ENCODE data around the gene SCD5.

The SCD5 gene

GRCh38 chr4:82712561-82712960, 86.0 kb downstream of the SCD5 start:
- Histone ChIP-seq H3F3A (ENCODE audit: insufficient read depth, low read length) (no peaks in the 10 kb centered on the region), H3K9me3 (ENCODE audit: low read length) (no peaks in the 10 kb centered on the region), H3K4me1 (ENCODE audit: insufficient read depth, low read length, severe bottlenecking) (no peaks in the 10 kb centered on the region), H3K36me3 (ENCODE audit: insufficient read depth, low read length) (no peaks in the 10 kb centered on the region), H3K9ac (ENCODE audit: low read length) (no peak overlapping the region), H3K9me2 (ENCODE audit: low read depth, low read length) (no peaks in the 10 kb centered on the region), H3K4me3 (ENCODE audit: low read depth, low read length, poor library complexity, severe bottlenecking) (no peak overlapping the region), H4K20me1 (ENCODE audit: insufficient read depth, low read length) (no peaks in the 10 kb centered on the region), H3K4me2 (ENCODE audit: low read length) (no peak overlapping the region), H3K27me3 (ENCODE audit: insufficient read depth, low read length) (no peaks in the 10 kb centered on the region), H3K79me2 (ENCODE audit: insufficient read depth, low read length) (no peaks in the 10 kb centered on the region), H2AFZ (ENCODE audit: low read length) (no peak overlapping the region), H3K27ac (ENCODE audit: low read depth, low read length, poor library complexity, severe bottlenecking) (no peak overlapping the region)
- TF ChIP-seq, protein P1, sequence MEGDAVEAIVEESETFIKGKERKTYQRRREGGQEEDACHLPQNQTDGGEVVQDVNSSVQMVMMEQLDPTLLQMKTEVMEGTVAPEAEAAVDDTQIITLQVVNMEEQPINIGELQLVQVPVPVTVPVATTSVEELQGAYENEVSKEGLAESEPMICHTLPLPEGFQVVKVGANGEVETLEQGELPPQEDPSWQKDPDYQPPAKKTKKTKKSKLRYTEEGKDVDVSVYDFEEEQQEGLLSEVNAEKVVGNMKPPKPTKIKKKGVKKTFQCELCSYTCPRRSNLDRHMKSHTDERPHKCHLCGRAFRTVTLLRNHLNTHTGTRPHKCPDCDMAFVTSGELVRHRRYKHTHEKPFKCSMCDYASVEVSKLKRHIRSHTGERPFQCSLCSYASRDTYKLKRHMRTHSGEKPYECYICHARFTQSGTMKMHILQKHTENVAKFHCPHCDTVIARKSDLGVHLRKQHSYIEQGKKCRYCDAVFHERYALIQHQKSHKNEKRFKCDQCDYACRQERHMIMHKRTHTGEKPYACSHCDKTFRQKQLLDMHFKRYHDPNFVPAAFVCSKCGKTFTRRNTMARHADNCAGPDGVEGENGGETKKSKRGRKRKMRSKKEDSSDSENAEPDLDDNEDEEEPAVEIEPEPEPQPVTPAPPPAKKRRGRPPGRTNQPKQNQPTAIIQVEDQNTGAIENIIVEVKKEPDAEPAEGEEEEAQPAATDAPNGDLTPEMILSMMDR (IDR thresholded peaks at IDR 0.05; ENCODE audit: low read length) = no peak
- no peak for TF ChIP-seq EZH2 (IDR thresholded peaks at IDR 0.05; ENCODE audit: borderline replicate concordance, low read length)

- Histone ChIP-seq H3K27me3 (ENCODE audit: insufficient read depth, low read length) (no peaks in the 10 kb centered on the region), H2AFZ (ENCODE audit: low read length) (no peak overlapping the region), H3K9me3 (ENCODE audit: low read length) (no peaks in the 10 kb centered on the region), H3F3A (ENCODE audit: insufficient read depth, low read length) (no peaks in the 10 kb centered on the region), H3K4me2 (ENCODE audit: low read length) (no peak overlapping the region), H3K9ac (ENCODE audit: low read length) (no peak overlapping the region), H3K79me2 (ENCODE audit: insufficient read depth, low read length) (no peaks in the 10 kb centered on the region), H4K20me1 (ENCODE audit: insufficient read depth, low read length) (no peaks in the 10 kb centered on the region), H3K4me1 (ENCODE audit: insufficient read depth, low read length, severe bottlenecking) (no peaks in the 10 kb centered on the region), H3K4me3 (ENCODE audit: low read depth, low read length, poor library complexity, severe bottlenecking) (no peak overlapping the region), H3K36me3 (ENCODE audit: insufficient read depth, low read length) (no peaks in the 10 kb centered on the region), H3K9me2 (ENCODE audit: low read depth, low read length) (no peaks in the 10 kb centered on the region), H3K27ac (ENCODE audit: low read depth, low read length, poor library complexity, severe bottlenecking) (no peak overlapping the region)
- TF ChIP-seq EZH2 (IDR thresholded peaks at IDR 0.05; ENCODE audit: borderline replicate concordance, low read length) = no peak
- TF ChIP-seq, protein P1 (IDR thresholded peaks at IDR 0.05; ENCODE audit: low read length) = no peak
Measured at GRCh38 chr4:82711158-82711785, 87.3 kb downstream of the SCD5 start.

DNA sequence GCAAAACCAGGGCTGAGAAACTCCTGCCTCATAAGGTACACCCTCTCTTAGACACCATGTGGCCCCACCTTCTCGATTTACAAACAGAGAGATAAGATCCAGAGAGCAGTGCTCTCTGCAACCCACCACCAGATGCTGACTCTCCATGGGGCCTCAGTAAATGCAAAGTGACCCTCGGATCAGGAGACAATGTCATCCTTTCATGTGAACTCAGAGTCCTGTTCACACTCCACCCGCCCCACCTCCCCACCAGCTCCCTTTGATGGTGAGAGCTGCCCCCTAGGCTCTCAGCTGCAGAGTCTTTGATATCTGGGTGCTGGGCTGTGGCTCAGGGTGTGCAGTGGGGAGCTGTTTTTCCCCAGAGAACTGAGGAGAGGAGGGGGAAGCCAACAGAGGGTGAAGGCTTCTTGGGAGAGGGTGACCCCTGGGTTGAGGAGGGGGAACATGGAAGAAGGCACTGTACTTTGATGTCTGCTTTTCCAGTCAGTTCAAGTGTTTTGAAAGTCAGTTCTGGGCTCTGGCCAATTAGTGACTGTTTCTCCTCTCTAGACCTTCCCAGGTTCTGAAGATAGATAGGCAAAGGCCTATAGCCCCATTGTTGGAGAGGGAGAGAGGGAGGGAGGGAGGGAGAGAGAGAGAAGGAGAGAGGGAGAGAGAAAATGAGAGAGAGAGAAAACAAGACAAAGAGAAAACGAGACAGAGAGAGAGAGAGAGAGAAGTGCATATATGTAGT, 88.2 kb downstream of the SCD5 start:
- H3K4me1 ChIP-seq (ENCODE audit: insufficient read depth, low read length, severe bottlenecking) = no peaks in the 10 kb centered on the region
- no peak overlapping the region for H3K4me2 ChIP-seq (ENCODE audit: low read length)
- H3K4me3 ChIP-seq (ENCODE audit: low read depth, low read length, poor library complexity, severe bottlenecking) = no peak overlapping the region
- H3K9ac ChIP-seq (ENCODE audit: low read length) = no peak overlapping the region
- H3K79me2 ChIP-seq (ENCODE audit: insufficient read depth, low read length) = no peaks in the 10 kb centered on the region
- H3K9me2 ChIP-seq (ENCODE audit: low read depth, low read length) = no peaks in the 10 kb centered on the region
- no peaks in the 10 kb centered on the region for H4K20me1 ChIP-seq (ENCODE audit: insufficient read depth, low read length)
- no peaks in the 10 kb centered on the region for H3K36me3 ChIP-seq (ENCODE audit: insufficient read depth, low read length)
- no peak overlapping the region for H3K27ac ChIP-seq (ENCODE audit: low read depth, low read length, poor library complexity, severe bottlenecking)
- H3K9me3 ChIP-seq (ENCODE audit: low read length) = no peaks in the 10 kb centered on the region
- no peak overlapping the region for H2AFZ ChIP-seq (ENCODE audit: low read length)
- TF ChIP-seq, protein P1 (IDR thresholded peaks at IDR 0.05; ENCODE audit: low read length) = no peak
- H3F3A ChIP-seq (ENCODE audit: insufficient read depth, low read length) = no peaks in the 10 kb centered on the region
- no peaks in the 10 kb centered on the region for H3K27me3 ChIP-seq (ENCODE audit: insufficient read depth, low read length)
